GM23338 (cell line): ENCODE data around the gene PCSK1. TPM values are rescaled to one million over a fixed set of nuclear protein-coding genes. Genes with fewer than 3 reads are reported as not detected.
A peak's percentile ranks its signal among the peaks of the same experiment; 100 is the strongest.

Experiments used
- ATAC-seq: fragments of 200-7000 bp; cut with Tn5 transposase; 3 replicates; pipeline ENCODE4 v1.9.1; 2020
- DNase-seq: peaks from one replicate; pipeline ENCODE4 v3.0.0-alpha.2; 2015; ENCODE audit warnings: low spot score
- H2AFZ ChIP-seq: fragments of 200-600 bp; sonication (generic); 2 replicates; pipeline ENCODE4 v1.8.0; 2016; ENCODE audit warnings: antibody characterized with exemption, mild to moderate bottlenecking, moderate library complexity
- H3F3A ChIP-seq: fragments of 200-600 bp; sonication (generic); replicated peaks from 2 replicates; pipeline ENCODE4 v1.8.0; 2017; ENCODE audit warnings: antibody characterized with exemption, mixed run types, low read depth
- H3K27ac ChIP-seq: fragments of 200-600 bp; sonication (generic); 2 replicates; pipeline ENCODE4 v1.6.1; 2016; ENCODE audit warnings: low read depth
- H3K27me3 ChIP-seq: fragments of 200-600 bp; sonication (generic); 2 replicates; pipeline ENCODE4 v1.8.0; 2016; ENCODE audit warnings: mild to moderate bottlenecking, mixed run types, moderate library complexity; ENCODE audit not compliant: insufficient read depth
- H3K36me3 ChIP-seq: fragments of 200-600 bp; sonication (generic); 2 replicates; pipeline ENCODE4 v1.8.0; 2016; ENCODE audit warnings: mild to moderate bottlenecking; ENCODE audit not compliant: insufficient read depth
- H3K4me1 ChIP-seq: fragments of 200-600 bp; sonication (generic); 2 replicates; pipeline ENCODE4 v1.8.0; 2016; ENCODE audit warnings: mild to moderate bottlenecking, moderate library complexity; ENCODE audit not compliant: insufficient read depth
- H3K4me2 ChIP-seq: fragments of 200-600 bp; sonication (generic); 2 replicates; pipeline ENCODE4 v1.7.1; 2017; ENCODE audit warnings: mixed run types
- H3K4me3 ChIP-seq: fragments of 200-600 bp; sonication (generic); 2 replicates; pipeline ENCODE4 v1.6.1; 2016; ENCODE audit warnings: mixed run types
- H3K79me2 ChIP-seq: fragments of 200-600 bp; sonication (generic); replicated peaks from 2 replicates; pipeline ENCODE4 v1.8.0; 2017; ENCODE audit warnings: mild to moderate bottlenecking; ENCODE audit not compliant: insufficient read depth
- H3K9me2 ChIP-seq: fragments of 200-600 bp; sonication (generic); 2 replicates; pipeline ENCODE4 v1.8.0; 2017; ENCODE audit not compliant: insufficient read depth
- H4K20me1 ChIP-seq: fragments of 200-600 bp; sonication (generic); replicated peaks from 2 replicates; pipeline ENCODE4 v1.8.0; 2017; ENCODE audit warnings: mild to moderate bottlenecking; ENCODE audit not compliant: insufficient read depth
- H3K27ac Mint-ChIP-seq: 2 replicates; pipeline ENCODE4 v1.8.0; 2020; ENCODE audit warnings: inconsistent platforms, mild to moderate bottlenecking, moderate library complexity, mixed read lengths
- H3K27me3 Mint-ChIP-seq: 3 replicates; pipeline ENCODE4 v1.8.0; 2022; ENCODE audit warnings: low read depth, mild to moderate bottlenecking, moderate library complexity, mixed read lengths, inconsistent platforms; ENCODE audit not compliant: insufficient read depth, poor library complexity
- H3K36me3 Mint-ChIP-seq: 3 replicates; pipeline ENCODE4 v1.8.0; 2021; ENCODE audit warnings: low read depth, mild to moderate bottlenecking, inconsistent platforms, moderate library complexity, mixed read lengths
- H3K4me1 Mint-ChIP-seq: 3 replicates; pipeline ENCODE4 v1.8.0; 2020; ENCODE audit warnings: mild to moderate bottlenecking, inconsistent platforms, mixed read lengths
- H3K4me3 Mint-ChIP-seq: 3 replicates; pipeline ENCODE4 v1.8.0; 2021; ENCODE audit warnings: moderate library complexity, mild to moderate bottlenecking, inconsistent platforms, mixed read lengths
- H3K9me3 Mint-ChIP-seq: 3 replicates; pipeline ENCODE4 v1.8.0; 2020; ENCODE audit warnings: moderate library complexity, mild to moderate bottlenecking, inconsistent platforms, mixed read lengths
- CREB1 ChIP-seq: fragments of 250-450 bp; sonication (Bioruptor Pico); IDR thresholded peaks from 2 replicates; pipeline ENCODE4 v1.5.0; 2020; ENCODE audit warnings: low read depth, mild to moderate bottlenecking, moderate library complexity
- CTCF ChIP-seq, 2 experiments: fragments of 200-600 bp in 1 of 2; sonication (generic) in 1 of 2; conservative IDR thresholded peaks; 2 replicates each; pipeline versions ENCODE4 v1.5.1 to v1.6.1; 2016 to 2017; ENCODE audit warnings: antibody characterized with exemption in 2 of 2, low read depth in 2 of 2, mild to moderate bottlenecking in 2 of 2, moderate library complexity in 1 of 2
- EZH2 ChIP-seq: fragments of 200-600 bp; sonication (generic); IDR thresholded peaks from one replicate; pipeline ENCODE4 v1.8.0; 2017; ENCODE audit warnings: antibody characterized with exemption, mild to moderate bottlenecking, low read depth; ENCODE audit not compliant: unreplicated experiment
- EZH2phosphoT487 ChIP-seq: fragments of 200-600 bp; sonication (generic); IDR thresholded peaks from one replicate; pipeline ENCODE4 v1.8.1; 2018; ENCODE audit warnings: antibody characterized with exemption; ENCODE audit not compliant: unreplicated experiment
- JUNB ChIP-seq: IDR thresholded peaks from one replicate; pipeline ENCODE4 v1.6.1; 2016; ENCODE audit warnings: antibody characterized with exemption; ENCODE audit not compliant: unreplicated experiment
- NANOG ChIP-seq: IDR thresholded peaks from 2 replicates; pipeline ENCODE4 v1.6.1; 2016; ENCODE audit warnings: antibody characterized with exemption, borderline replicate concordance
- POLR2AphosphoS5 ChIP-seq: IDR thresholded peaks from 2 replicates; pipeline ENCODE4 v1.6.1; 2016; ENCODE audit warnings: antibody characterized with exemption, low read depth
- REST ChIP-seq: IDR thresholded peaks from one replicate; pipeline ENCODE4 v1.6.1; 2018; ENCODE audit warnings: antibody characterized with exemption; ENCODE audit not compliant: unreplicated experiment
- STAT1 ChIP-seq: IDR thresholded peaks from one replicate; pipeline ENCODE4 v1.6.1; 2016; ENCODE audit warnings: antibody characterized with exemption; ENCODE audit not compliant: unreplicated experiment
- ZNF114 ChIP-seq: fragments of 250-450 bp; sonication (Bioruptor Pico); IDR thresholded peaks from 2 replicates; pipeline ENCODE4 v1.5.0; 2020; ENCODE audit warnings: mild to moderate bottlenecking, moderate library complexity
- ZNF331 ChIP-seq: fragments of 250-450 bp; sonication (Bioruptor Pico); IDR thresholded peaks from 2 replicates; pipeline ENCODE4 v1.5.0; 2020; ENCODE audit warnings: low read depth, mild to moderate bottlenecking, moderate library complexity
- polyA plus RNA-seq: library from polyadenylated mRNA; unstranded; fragments of >200 nt; fragmentation: Nextera tagmentation; extraction: Ambion mirVana; gene quantifications from 2 replicates; pipeline ENCODE4 v1.2.1, GENCODE V29; 2016
- total RNA-seq: library from RNA; depleted of rRNA; stranded (reverse); fragments of >200 nt; shearing (Covaris generic); gene quantifications from 2 replicates; pipeline ENCODE4 v1.2.3, GENCODE V29; 2014

Gene PCSK1
- total and polyA plus RNA-seq, 2 experiments from 2014 or later = 2.3 to 2.7 TPM

GRCh38 chr5:96427824-96428223, 5.2 kb downstream of the PCSK1 start:
- Histone ChIP-seq H3K27ac (no peak overlapping the region), H3K79me2 (no peaks in the 10 kb centered on the region), H4K20me1 (no peaks in the 10 kb centered on the region), H3K9me2 (no peaks in the 10 kb centered on the region), H3K4me3 (no peak overlapping the region), H3K4me2 (peak overlapping the region; percentile 15; the same call in 1 of the 2 replicates), H3K27me3 (peaks cover 30% of the 10 kb centered on the region), H3K36me3 (no peaks in the 10 kb centered on the region), H3K4me1 (peaks cover 18% of the 10 kb centered on the region), H3F3A (no peaks in the 10 kb centered on the region), H2AFZ (no peak overlapping the region)
- Mint-ChIP-seq H3K36me3 (no peaks in the 10 kb centered on the region), H3K4me3 (no peak overlapping the region), H3K27ac (no peak overlapping the region), H3K27me3 (peaks cover 21% of the 10 kb centered on the region), H3K9me3 (no peaks in the 10 kb centered on the region), H3K4me1 (peaks cover 15% of the 10 kb centered on the region)
- peak; percentile 59 for DNase-seq
- no peak; the same call in 2 of the 3 replicates for ATAC-seq
- TF ChIP-seq REST = peak; percentile 81
- no peak for TF ChIP-seq NANOG
- no peak for TF ChIP-seq JUNB
- no peak for TF ChIP-seq POLR2AphosphoS5
- TF ChIP-seq EZH2 = no peak
- no peak for TF ChIP-seq CTCF (conservative IDR thresholded peaks at IDR 0.05; ENCODE audit: low read depth in 2 of 2)
- TF ChIP-seq CREB1 (CRISPR knock-in tag) = no peak
- TF ChIP-seq ZNF331 (CRISPR knock-in tag) = no peak

- H3K4me1 Mint-ChIP-seq = peaks cover 15% of the 10 kb centered on the region
- H3K27me3 Mint-ChIP-seq = peaks cover 14% of the 10 kb centered on the region
- ATAC-seq (no peak), DNase-seq (no peak)
- peaks cover 20% of the 10 kb centered on the region for H3K27me3 ChIP-seq
- no peaks in the 10 kb centered on the region for H3F3A ChIP-seq
- H3K27ac ChIP-seq = no peak overlapping the region
- H2AFZ ChIP-seq = no peak overlapping the region
- H4K20me1 ChIP-seq = no peaks in the 10 kb centered on the region
- H3K4me1 ChIP-seq = peaks cover 18% of the 10 kb centered on the region
- no peaks in the 10 kb centered on the region for H3K36me3 Mint-ChIP-seq
- H3K27ac Mint-ChIP-seq = no peak overlapping the region
- no peaks in the 10 kb centered on the region for H3K9me3 Mint-ChIP-seq
- H3K4me3 Mint-ChIP-seq = no peak overlapping the region
- H3K4me3 ChIP-seq = no peak overlapping the region
- no peaks in the 10 kb centered on the region for H3K9me2 ChIP-seq
- H3K36me3 ChIP-seq = no peaks in the 10 kb centered on the region
- no peaks in the 10 kb centered on the region for H3K79me2 ChIP-seq
- no peak overlapping the region for H3K4me2 ChIP-seq
- TF ChIP-seq ZNF114 (CRISPR knock-in tag) (no peak), REST (no peak), STAT1 (no peak), JUNB (no peak), EZH2phosphoT487 (no peak)
Measured at GRCh38 chr5:96426831-96427230, 6.2 kb downstream of the PCSK1 start.
